Gastrocnemius medialis (tissue), 4 donors: ENCODE measurements around the gene ELK4.

Source experiments
- CTCF ChIP-seq, 5 experiments: fragments of 450-650 bp in 3 of 5; fragments of 200-600 bp in 2 of 5; sonication (generic) in 2 of 5; IDR thresholded peaks in 4 of 5; conservative IDR thresholded peaks in 1 of 5; 1 replicate in 4 of 5; 2 replicates in 1 of 5; pipeline ENCODE4 v1.5.1; 2016 to 2019; ENCODE audit warnings: antibody characterized with exemption in 5 of 5, mild to moderate bottlenecking in 3 of 5, moderate library complexity in 3 of 5
- POLR2A ChIP-seq, 2 donors: fragments of 450-650 bp; IDR thresholded peaks; one replicate each; pipeline ENCODE4 v1.6.1; 2017; ENCODE audit warnings: antibody characterized with exemption in 2 of 2, mild to moderate bottlenecking in 2 of 2, moderate library complexity in 2 of 2

GRCh38 chr1:205587581-205587980 is 44.2 kb downstream of the ELK4 start:
- TF ChIP-seq CTCF (IDR thresholded peaks at IDR 0.05 in 4 of 5, conservative IDR thresholded peaks at IDR 0.05 in 1 of 5): no peak
- TF ChIP-seq POLR2A (IDR thresholded peaks at IDR 0.05): no peak
